ENCODE data around the gene FGF1.

Gene FGF1

DNA sequence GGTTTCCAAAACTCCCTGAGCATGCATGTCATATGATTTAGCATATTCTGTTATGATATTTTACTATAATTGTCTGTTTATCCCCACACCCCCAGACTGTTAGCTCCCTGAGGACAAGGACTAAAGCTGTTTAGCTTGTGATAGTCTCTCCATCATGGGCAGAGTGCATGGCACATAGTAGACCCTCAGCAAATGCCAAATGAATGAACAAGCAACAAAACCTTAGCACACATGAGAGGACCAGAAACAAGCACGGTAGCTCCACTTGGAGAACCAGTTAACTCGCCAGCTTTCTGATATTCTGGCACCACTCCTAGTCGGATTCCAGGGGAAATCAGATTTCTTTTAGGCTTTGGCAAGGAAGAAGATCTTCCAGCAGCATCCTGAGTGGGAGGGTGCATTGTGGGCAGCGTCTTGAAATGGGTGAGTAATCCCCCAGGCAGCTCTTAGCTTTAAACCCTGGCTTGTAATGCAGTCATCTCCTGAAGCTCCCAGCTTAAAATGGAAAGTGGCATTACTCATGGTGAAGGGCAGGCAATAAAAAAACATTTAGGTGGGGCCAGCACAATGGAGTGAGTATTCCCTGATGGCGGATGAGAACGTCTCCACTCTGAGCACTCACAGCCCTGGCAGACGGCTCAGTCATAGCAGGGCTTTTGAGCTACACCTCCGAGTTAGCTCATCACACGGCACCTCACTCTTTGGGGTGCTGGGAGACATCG lies 41.1 kb downstream of the FGF1 start:
- DNase-seq (ENCODE audit: low spot score) (peak; percentile 88), FAIRE-seq (no peak)

DNA sequence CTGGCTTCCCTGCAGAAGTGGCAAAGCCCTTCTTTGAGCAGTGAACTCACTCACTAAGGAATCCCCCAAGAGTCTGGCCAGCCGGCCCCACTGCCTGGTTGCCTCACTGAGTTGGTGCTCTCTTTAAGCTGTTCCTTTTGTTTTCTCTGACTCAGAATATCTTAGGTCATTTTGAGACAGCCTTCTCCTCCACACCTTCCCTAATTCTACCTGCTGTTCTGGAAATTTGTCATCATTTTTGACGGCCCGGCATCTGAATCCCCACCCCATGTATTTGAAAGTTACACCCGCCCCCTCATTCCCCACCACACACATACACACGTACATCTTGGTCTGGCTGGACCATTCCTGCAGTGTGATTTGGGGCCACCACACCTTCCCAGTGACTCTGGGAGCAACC lies 41.8 kb downstream of the FGF1 start:
- DNase-seq (ENCODE audit: low spot score) (peak; percentile 23), FAIRE-seq (no peak)

DNA sequence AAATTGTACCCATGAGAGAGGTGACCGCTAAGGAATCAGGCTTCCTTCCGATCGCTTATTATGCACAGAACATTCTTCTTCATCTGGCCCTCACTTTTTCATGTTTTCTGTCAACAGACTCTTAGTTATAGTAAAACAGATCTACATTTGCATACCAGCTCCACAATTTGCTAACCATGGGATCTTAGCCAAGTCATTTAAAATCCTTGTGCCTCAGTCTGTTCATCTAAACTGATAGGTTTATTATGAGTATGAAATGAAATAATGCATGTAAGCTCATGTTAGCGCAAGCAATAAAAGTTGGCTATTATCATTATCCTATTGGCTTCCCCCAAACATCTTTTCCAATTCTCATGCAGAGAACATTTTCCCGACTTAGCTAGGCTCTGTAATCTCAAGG lies 42.3 kb downstream of the FGF1 start:
- DNase-seq (ENCODE audit: low spot score) (no peak), FAIRE-seq (no peak)

DNA sequence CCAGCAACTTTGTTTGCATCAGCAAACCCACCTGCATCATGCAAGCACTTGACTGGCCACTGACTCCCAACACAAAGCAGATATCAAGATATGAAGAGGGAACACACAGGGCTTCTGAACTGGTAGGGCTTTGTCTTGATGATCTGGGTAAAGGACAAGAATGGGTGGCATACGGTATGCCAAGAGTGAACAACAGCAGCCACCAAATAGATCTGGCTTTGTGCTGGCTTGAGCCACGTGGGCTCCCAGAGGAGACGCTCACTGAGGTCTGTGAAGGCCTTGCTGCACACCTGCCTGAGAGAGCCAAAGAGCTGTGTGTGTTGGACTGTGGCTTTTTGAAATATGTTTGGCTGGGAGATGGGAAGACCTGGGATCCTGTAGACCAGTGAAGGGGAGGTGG lies 43.5 kb downstream of the FGF1 start:
- DNase-seq (ENCODE audit: low spot score), result no peak

DNA sequence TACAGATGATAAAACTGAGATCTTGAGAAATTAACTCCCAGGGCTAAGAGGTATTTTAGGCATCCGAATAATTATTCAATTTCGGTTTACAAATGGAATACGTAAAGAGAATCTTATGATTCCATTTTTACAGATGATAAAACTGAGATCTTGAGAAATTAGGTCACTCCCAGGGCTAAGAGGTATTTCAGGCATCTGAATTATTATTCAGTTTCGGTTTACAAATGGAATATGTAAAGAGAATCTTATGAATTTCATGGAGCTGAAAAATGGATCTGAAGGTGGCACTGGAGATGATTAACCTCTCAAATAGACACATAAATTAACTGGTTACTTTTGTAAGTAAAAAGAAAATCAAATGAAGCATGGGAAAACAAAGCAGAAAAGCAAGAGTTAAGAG lies 44.2 kb downstream of the FGF1 start:
- FAIRE-seq, result no peak

More for the DNA sequence above, 43.5 kb downstream of the FGF1 start:
- no peak for FAIRE-seq

DNA sequence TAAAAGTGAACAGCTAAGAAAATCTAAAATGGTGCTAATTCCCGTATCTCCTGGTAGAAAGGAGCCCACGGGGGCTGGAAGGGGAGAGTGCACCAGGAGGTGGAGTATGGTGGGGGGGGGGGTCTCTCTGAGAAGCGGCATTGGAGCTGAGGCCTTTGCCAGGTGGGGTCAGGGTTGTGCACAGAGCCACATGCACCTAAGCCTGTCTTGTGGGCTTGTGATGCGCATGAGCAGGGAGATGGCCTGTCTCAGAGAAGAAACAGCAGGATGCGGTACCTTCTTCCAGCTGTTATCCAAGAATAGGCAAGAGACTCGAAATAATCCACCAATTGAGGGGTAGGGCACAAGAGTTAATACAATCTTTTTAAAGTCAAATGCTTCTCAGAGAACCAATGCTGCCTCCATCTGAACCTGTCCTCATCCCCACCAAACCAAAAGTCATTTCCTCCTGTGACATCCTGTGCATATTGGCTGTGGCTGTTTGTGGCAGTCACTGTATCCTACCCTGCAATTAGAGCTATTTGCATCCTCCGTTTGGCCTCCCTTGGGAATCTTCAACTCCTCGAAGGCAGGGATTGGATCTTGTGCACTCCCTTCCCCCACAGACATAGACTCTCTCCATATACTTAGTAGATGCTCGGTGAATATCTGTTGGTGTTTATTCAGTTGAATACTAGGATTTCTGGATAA lies 45.4 kb downstream of the FGF1 start:
- DNase-seq (ENCODE audit: low spot score) (no peak), FAIRE-seq (no peak)

More for the DNA sequence above, 44.2 kb downstream of the FGF1 start:
- DNase-seq (ENCODE audit: low spot score), result no peak

DNA sequence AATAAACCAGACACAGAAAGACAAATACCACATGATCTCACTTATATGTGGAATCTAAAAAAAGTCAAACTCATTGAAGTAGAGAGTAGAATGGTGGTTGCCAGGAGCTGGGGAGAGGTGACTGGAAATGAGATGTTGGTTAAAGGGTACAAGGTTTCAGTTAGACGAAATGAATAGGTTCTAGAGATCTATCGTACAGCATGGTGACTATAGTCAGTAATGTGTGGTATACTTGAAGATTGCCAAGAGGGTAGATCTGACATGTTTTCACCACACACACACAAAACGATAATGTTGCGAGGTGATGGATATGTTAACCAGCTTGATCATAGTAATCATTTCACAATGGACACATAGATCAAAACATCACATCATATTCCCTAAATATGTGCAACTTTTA lies 46.4 kb downstream of the FGF1 start:
- no peak for DNase-seq (ENCODE audit: low spot score)
- peak; percentile 48 for FAIRE-seq

DNA sequence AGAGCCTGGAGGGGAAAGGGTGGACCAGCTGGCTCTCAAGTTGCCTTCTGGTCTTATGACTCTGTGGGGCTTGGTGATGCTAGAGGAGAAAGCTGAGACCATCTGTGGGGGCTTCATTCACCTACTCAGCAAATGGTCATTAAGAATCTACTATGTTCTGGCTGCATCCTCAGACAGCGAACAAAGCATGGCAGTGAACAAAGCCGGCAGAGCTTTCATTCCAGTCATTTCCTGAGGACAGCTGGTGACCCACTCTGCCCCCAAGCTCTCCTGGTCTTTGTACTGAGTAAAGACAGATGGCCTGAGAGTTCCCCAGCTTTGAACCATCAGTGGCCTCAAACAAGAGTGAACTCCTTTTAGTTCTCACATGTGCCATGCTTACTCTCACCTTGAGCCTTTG lies 48.0 kb downstream of the FGF1 start:
- DNase-seq (ENCODE audit: low spot score), result no peak

DNA sequence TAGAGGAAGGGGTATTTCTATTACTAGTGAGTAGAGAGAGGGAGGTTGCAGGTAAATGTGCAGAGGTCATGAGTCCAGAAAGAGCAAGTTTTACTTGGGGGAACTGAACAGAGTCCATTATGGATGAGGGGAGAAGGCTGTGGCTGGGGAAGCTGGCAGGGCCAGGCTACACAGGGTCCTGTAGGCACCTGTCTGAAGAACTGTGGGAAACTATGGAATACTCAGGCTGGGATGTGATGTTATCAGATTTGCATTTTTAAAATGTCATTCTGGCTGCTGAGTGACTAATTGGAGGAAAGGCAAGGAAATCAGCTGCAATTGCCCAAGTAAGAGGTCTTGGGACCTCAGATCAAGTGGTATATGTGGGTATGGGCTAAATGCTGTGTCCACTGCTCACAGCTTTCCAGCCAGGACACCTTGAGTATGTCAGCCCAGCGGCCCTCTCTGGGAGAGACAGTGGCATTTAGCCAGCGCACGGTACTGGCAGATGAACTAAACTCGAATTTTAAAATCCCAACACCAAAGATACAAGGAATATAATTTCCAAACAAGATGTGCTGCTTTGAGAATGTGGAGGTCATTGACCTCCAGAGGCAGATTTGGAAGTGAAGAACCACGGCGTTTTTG lies 49.1 kb downstream of the FGF1 start:
- FAIRE-seq, result no peak
- DNase-seq (ENCODE audit: low spot score), result no peak

More for the DNA sequence above, 48.0 kb downstream of the FGF1 start:
- FAIRE-seq, result no peak

DNA sequence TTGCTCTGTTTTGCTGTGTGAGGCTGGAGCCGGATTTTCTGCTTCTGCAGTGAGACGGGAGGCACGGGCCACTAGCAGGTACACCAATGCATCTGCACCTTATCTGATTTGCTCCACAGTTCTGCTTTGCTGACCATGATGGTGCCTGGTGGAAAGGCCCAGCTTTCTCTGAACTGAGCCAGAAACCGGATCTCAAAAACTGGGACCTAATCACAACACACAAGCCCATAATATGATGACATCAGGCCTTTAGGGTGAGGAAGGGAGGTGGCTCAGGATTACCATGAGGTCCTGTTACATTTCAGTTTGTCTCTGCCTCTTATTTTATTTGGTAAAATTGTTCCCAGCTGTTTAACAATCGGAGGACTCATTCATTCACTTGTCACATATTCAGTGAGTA lies 49.8 kb downstream of the FGF1 start:
- FAIRE-seq, result no peak
- no peak for DNase-seq (ENCODE audit: low spot score)

DNA sequence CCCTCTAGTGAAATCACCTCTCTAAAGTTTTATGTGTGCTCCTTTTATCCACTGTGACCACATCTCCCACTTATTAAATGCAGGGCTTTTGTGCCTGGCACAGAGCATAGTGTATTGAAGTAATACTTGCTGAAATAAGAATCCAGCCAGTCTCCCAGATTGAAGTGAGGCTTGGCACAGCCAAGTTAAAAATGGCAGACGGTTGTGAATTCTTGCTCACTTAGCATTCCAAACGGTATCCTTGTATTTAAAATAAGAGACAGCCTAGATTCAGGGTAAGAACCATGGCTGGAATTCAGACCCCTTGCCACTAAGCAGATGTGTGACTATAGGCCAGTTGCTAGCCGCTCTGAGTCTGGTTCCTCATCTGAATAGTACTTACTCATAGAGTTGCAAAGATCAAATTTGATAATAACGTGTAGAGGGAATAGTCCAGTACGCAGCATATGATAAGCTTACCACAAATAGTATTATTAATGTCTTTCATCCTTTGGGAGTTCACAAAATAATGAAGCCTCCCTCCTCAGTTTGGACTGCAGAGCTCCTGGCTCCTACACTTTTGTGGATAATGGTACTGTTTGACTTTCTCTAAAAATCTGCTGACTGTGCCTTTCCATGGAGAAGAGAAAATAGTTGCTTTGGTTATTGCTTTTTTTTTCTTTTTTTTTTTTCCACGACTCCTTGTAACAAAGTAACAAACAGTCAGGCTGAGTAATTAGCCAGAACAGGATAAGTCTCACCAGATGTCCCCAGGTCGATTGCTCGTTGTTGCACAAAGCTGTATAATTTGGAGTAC lies 51.5 kb downstream of the FGF1 start:
- DNase-seq (ENCODE audit: low spot score) (no peak), FAIRE-seq (no peak)

DNA sequence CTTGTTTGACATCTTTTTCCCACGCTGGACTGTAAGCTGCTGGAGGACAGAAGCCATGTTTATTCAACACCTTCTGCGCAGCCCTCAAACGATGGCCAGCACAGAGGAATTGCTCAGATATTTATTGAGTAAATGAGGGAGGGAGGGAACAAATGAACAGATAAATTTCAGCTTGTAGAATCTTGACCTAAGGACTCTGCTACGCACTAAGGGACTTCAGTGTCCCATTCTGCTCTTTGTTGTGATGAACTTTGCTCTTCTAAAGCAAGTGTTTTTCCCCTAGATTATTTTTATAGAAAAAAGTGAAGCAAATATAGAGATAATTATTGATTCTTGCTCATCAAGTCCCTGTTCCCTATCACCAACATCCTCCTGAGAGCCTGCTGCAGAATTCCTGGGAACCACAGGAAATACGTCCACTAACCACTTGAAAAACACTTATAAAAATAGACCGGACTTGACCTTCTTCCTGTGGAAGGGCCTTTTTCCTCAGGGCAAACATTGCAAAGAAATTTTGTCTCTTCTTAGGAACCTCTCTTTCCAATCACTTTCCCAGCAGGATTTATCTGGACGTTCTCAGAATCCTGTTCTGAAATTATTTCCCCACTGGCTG lies 54.9 kb downstream of the FGF1 start:
- DNase-seq (ENCODE audit: low spot score) (no peak), FAIRE-seq (no peak)

DNA sequence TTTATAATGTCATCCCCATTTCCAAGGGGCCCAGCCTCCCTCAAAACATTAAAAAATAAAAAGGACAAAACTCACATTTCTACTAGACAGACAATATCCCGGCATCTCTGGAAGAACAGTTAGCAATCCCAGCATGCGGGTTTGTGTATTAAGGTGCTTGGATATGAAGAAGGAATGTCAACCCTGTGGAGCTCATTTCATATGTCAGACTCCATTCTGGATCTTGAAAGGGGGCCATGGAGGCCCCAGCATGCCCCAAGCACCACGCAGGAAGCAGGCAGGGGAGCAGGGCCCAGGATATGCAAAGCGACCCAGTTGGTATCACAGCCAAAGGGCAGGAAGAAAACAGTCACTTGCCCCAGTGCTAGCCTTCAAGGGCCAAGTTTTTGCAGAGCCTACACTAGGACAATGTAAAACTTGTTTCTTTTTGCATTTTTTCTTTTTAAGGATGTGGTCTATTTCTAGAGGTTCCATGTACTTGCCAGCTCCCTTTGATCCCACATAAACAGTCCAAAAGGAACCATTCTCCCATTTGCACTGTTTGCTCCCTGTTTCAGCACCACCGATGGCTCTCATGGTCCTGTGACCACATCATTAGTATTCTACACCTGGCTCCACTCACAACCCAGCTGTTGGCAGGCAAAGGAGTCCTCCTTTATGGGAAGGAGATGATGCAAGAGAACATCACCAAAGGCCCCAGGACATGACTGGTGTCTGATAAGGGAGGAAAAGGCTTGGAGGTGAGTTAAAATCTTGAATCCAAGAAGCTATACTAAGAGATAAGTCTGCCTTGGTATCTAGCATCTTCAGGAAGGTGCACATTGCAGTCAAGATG lies 58.3 kb downstream of the FGF1 start:
- DNase-seq (ENCODE audit: low spot score) (no peak), FAIRE-seq (no peak)

DNA sequence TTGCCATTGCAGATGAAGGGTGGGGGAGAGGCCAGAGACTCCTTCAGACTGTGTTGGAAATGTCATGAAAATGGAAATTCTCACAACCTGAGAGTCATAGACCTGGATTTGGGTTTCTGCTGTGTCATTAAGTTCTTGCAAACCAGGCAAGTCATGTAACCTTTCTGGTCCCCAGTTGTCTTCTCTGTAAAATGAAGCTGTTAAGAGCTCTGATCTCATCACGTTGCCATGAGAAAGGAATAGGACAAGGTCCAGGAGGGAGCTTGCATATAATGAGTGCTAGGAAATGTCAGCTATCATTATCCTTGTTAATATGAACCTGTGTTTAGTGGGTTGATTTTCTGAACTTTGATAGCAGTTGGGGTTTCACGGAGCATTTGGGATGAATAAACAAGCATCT lies 59.1 kb downstream of the FGF1 start:
- FAIRE-seq (no peak), DNase-seq (ENCODE audit: low spot score) (no peak)

DNA sequence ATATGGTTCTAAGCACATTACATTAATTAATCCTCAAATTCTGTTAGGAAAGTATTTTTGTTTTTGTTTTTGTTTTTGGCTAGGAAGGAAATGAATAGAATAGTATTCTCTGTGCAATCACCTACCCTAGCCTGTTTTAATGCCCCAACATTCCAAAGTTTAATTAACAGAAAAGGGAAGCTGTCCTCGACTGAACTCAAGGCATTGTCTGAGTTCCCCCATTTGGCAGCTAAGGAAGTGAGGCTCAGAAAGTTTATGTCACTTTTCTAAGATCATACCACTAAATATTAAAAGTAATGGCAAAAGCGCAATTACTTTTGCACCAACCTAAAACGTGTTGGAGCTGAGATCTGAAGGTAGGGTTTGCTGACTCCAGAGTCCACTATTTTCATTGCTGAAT lies 59.8 kb downstream of the FGF1 start:
- DNase-seq (ENCODE audit: low spot score), result no peak

DNA sequence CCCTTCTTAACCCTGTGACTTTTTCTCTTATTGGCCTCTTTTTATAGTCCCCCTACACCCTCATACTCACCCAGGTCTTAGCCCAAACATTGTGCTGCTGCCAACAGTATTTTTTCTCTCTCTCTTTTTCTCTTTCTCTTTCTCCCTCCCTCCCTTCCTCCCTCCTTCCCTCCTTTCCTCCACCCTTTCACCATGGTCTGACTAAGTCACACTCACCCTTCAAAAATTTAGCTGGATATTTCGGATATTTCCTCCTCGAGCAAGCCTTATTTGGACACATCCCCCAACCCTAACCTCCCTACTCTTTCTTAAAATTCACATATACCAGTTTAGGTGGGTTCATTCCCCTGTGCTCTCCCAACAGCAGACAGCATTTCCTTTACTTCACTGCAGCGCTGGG lies 64.7 kb downstream of the FGF1 start:
- FAIRE-seq, result no peak
- DNase-seq (ENCODE audit: low spot score), result no peak

More for the DNA sequence above, 59.8 kb downstream of the FGF1 start:
- FAIRE-seq, result no peak

DNA sequence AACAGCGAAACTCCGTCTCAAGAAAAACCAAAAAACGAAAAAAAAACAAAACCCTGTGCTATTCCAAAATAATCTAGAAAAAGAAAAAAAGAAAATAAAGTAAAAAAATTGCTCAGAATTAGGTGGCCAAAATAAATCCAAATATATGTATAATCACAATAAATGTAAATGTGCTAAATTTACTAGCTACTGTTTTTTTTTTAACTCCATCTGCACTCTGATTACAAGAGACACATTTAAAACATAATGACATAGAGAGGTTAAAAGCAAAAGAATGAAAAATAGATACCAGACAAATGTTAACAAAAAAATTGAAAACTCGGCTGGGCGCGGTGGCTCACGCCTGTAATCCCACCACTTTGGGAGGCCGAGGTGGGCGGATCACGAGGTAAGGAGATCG lies 66.1 kb downstream of the FGF1 start:
- DNase-seq (ENCODE audit: low spot score) (no peak), FAIRE-seq (no peak)

DNA sequence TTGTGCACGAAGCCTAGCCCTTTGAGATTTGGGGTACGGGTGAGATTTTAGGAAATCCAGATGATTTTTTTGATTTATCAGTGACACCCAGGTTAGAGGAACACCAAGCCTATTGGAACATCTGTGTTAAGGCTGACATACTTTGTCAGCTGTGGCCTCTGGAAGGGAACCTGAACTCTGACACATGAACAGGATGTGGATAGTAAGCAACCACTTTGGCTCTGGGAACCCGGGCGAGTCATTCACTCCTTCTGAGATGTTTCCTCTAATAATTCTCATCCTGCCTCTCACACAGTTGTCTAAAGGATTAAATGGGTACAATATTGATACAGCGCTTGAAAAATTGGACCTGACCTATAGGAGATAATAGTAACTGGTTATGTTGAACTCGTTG lies 67.8 kb downstream of the FGF1 start:
- DNase-seq (ENCODE audit: low spot score), result peak; percentile 35
- FAIRE-seq, result no peak

DNA sequence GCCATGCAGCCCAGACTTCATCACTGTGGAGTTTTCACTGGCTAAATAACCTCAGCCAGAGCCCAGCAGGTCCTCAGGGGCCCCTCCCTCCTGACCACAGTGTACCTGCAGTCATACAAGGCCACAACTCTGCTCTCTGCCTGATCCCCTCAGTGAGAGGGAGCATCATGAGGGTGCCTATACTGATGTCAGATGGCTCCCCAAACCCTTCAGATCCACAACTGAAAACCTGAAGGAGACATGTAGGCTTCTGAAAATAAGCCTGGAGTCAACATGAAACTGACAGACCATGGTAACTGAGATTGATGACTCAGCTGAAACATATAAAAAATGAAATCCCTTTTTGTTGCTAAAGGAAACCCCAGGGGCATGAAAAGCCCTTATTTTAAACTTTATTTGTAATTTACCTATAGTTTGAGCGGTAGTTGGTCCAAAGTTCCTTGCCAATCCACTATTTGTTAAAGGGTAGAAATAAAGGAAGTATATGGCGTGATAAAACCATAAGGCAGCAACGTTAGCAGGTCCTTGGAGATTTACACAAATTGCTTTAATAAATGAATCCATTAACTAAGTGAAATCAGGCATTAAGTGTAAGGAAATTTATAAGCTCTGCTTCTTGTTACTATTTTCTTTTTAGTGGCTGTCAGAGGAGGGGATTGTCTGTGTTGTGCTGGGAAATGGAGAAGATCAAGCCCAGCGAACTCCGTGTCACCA lies 68.3 kb downstream of the FGF1 start:
- no peak for FAIRE-seq
- no peak for DNase-seq (ENCODE audit: low spot score)

DNA sequence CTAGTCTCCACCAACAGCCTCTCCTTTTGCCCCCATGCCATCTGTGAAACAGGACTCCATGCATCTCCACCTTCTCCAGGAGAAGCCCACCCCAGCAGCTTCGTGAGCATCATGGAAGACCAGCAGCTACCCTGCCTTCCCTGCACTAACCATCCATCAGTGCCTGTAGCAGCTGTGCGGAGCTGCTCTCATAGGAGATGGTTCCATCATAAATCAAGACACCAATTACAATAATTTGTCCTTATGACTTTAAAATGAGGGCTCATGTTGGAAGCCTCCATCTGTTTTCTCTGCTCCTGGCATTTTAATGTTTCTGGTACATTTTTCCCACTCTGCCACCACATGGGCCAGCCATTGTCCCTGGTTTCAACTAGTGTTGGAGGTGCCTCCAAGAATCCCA lies 69.9 kb downstream of the FGF1 start:
- FAIRE-seq (no peak), DNase-seq (ENCODE audit: low spot score) (no peak)
